ENCODE measurements around the gene TRPM4. TPM values are rescaled to one million over a fixed set of nuclear protein-coding genes. Genes with fewer than 3 reads are reported as not detected.

The TRPM4 gene
- total and polyA plus RNA-seq, 10 of the 15 experiments (the other 5 are each of a cell fraction or from before 2014, with no cell fraction given), result 0.10 to 0.64 (median 0.15) TPM; not detected in 7

- TF ChIP-seq ZNF687 (IDR thresholded peaks at IDR 0.05) (peak; percentile 81; the same call in 1 of the 2 replicates), CREM (IDR thresholded peaks at IDR 0.05; ENCODE audit: low read depth) (peak; percentile 22; the same call in 1 of the 2 replicates), LARP7 (IDR thresholded peaks at IDR 0.05) (peak; percentile 95), IKZF2 (IDR thresholded peaks at IDR 0.05) (peak; percentile 23 to 48; a peak in 3 of 4 replicates), HDGF (IDR thresholded peaks at IDR 0.05) (peak; percentile 95), YY1 (IDR thresholded peaks at IDR 0.05; ENCODE audit: low read depth, low read length) (peak; percentile 42; the same call in 1 of the 2 replicates), CHD1 (IDR thresholded peaks at IDR 0.05; ENCODE audit: low read depth, low read length) (peak; percentile 96), ZSCAN29 (IDR thresholded peaks at IDR 0.05) (peak; percentile 46; the same call in 1 of the 2 replicates), POLR2A (IDR thresholded peaks at IDR 0.05; ENCODE audit: low read depth, low read length) (peak; percentile 78), BCL11A (IDR thresholded peaks at IDR 0.05; ENCODE audit: low read depth, low read length) (no peak), BACH1 (IDR thresholded peaks at IDR 0.05; ENCODE audit: borderline replicate concordance) (peak; percentile 98), NFYB (IDR thresholded peaks at IDR 0.05; ENCODE audit: insufficient read depth, low read depth, low read length) (peak; percentile 79), JUND (IDR thresholded peaks at IDR 0.05; ENCODE audit: low read depth, low read length) (peak; percentile 96), POLR2AphosphoS2 (IDR thresholded peaks at IDR 0.05; ENCODE audit: low read depth, low read length) (no peak), RUNX3 (IDR thresholded peaks at IDR 0.05; ENCODE audit: low read length) (peak; percentile 50), ATF7 (IDR thresholded peaks at IDR 0.05; ENCODE audit: low read depth) (peak; percentile 99), RAD21 (IDR thresholded peaks at IDR 0.05; ENCODE audit: insufficient read depth, low read depth, low read length) (no peak), STAT1 (conservative IDR thresholded peaks at IDR 0.05) (peak; percentile 91), MEF2B (IDR thresholded peaks at IDR 0.05; ENCODE audit: partially characterized antibody, poor library complexity, severe bottlenecking) (peak; percentile 49), BCL3 (IDR thresholded peaks at IDR 0.05; ENCODE audit: borderline replicate concordance, insufficient read depth, low read depth, low read length, poor library complexity, severe bottlenecking) (peak; percentile 36), ZNF207 (IDR thresholded peaks at IDR 0.05; ENCODE audit: borderline replicate concordance) (peak; percentile 99), POU2F2 (IDR thresholded peaks at IDR 0.05; ENCODE audit: borderline replicate concordance, low read depth, low read length) (no peak), GABPA (IDR thresholded peaks at IDR 0.05; ENCODE audit: low read depth) (no peak), RELA (IDR thresholded peaks at IDR 0.05; ENCODE audit: borderline replicate concordance, partially characterized antibody) (peak; percentile 69), TAF1 (IDR thresholded peaks at IDR 0.05; ENCODE audit: borderline replicate concordance, low read depth, low read length) (peak; percentile 44; the same call in 1 of the 2 replicates), ATF2 (IDR thresholded peaks at IDR 0.05; ENCODE audit: low read length) (peak; percentile 90)
Measured at GRCh38 chr19:49118565-49119410, 38.8 kb upstream of the TRPM4 start, which contains the start of gene C19orf73 (continued).
